DMS153 treated with DMSO at 0.1 percent for 48 hours (cell line): ENCODE results near the gene KIRREL2.

ENCODE experiments used
- DNase-seq: peaks from one replicate; lab custom pipeline; 2025; ENCODE audit not compliant: unreplicated experiment; lab: John Stamatoyannopoulos, UW

The KIRREL2 gene

GRCh38 chr19:35913589-35913988 is 56.9 kb downstream of the KIRREL2 start:
- no peak for DNase-seq

- DNase-seq = no peak
Measured at GRCh38 chr19:35915443-35915842, 58.7 kb downstream of the KIRREL2 start.
